Limb (tissue), 2 donors: ENCODE data around the gene P3H2.

Experiments
- DNase-seq, 2 donors: peaks; one replicate each; pipeline ENCODE4 v3.0.0-alpha.2; 2016; ENCODE audit errors: extremely low spot score in 2 of 2

Gene P3H2

GRCh38 chr3:189947948-189948723 is 172.6 kb downstream of the P3H2 start:
- peak in 1 of 2 donors; percentile 20 for DNase-seq

GRCh38 chr3:189947068-189947467 is 173.6 kb downstream of the P3H2 start:
- no peak for DNase-seq

DNA sequence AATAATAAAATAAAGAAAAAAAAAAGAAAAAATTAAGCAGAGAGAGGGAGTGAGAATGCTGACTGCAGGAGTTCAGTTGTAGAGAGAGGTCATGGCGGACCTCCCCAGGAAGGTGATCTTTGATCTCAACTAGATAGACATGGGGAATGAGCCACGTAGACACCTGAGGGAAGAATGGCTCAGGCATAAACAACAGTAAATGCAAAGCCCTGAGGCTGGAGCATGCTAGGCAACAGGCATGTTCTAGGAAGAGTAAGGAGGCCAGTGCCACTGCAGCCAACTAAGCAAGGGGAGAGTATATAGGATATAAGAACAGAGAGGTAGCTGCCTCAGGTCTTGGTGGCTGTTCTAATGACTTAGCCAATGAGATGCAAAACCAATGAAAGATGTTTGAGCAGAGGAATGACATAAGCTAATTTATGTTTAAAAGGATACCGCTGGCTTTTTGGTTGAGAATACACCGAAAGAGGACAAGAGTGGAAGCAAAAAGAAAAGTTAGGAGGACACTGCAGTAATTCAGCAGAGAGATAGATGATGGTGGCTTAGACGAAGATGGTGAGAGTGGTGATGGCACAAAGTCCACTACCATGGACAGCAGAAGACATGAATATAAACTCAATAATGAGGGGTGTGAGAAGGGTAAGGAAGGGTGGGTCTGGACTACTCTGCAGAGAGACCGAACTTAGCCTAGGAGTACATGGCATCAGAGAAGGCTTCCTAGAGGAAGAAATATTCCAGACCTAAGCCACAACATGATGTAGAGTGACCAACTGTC is 174.6 kb downstream of the P3H2 start:
- no peak for DNase-seq

DNA sequence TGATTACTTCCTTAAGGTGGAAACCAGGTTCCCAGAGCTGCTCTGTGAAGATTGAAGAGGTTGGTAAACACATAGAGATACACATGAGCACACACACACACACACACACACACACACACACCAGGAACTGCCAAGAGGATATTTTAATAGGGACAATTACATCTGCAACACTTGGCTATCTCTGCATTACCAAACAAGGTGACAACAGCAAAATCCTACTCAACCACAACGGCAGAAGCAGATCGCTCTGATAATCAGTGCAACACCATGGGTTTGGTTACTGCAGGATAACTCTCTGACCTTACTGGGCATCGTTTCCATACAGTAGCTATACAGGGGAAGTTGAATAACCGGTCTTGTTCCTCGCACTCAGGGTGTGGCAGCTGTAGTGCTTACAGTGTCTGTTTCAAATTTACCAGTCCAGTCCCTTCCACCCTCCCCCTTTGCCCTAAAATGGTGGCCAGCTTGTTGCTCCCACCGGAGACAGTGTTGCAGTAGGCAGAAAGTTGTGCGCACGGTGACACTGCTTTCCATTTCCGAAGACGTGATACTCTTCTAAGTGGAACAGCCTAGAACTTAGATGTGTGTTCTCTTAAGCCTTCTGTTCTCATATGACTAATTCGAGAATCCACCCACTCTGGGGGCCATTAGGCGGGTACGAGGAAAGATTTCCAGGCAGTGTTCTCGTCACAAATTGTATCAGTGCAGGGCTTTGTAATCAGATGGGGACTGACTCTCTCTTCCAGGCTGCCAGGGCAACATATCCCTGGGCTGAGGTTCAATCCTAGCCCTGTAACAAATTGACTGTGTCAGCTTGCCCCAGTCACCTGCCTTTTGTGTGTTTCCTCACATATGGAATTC is 176.2 kb downstream of the P3H2 start:
- no peak for DNase-seq

- no peak for DNase-seq
These were observed 177.7 kb downstream of the P3H2 start for GRCh38 chr3:189942948-189943347.

DNA sequence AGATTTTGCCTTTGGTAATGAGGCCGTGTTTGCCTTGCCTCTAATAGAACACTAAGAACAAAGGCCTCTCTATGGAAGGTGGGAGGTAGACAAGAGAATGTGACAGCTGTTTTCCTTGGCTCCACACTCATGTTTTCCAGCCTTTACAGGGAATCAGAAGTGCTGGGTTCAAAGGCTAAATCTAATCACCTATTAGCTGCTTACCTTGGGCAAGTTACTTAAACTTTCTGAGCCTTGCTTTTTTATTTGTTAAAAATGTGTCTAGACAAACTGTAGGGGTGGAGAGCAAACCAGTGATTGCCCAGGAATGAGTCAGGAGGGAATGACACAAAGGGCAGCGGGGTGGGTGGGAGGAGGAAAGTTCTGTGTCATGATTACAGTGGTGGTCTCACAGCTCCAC is 179.0 kb downstream of the P3H2 start:
- DNase-seq, result no peak

DNA sequence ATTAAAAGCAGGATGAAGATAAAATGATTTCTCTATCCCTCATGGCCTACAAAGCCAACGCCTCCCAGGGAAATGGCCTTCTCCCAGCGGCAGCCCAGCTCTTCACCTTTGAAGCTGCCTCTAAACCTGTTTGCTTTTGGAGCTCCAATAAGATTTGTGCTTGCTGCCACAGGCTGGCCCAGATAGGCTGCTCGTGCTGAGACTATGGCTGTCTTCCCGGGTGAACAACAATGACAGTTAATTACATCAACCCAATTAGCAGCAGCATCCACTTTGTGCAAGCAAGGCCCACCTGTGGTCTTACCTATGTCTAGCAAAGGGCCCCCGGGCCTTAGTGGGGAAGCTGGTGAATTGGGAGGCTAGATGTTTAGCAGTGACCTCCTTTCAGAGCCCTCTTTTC is 179.6 kb downstream of the P3H2 start:
- DNase-seq, result no peak

GRCh38 chr3:189937302-189938127 is 183.2 kb downstream of the P3H2 start:
- DNase-seq, result no peak

GRCh38 chr3:189936201-189936945 is 184.3 kb downstream of the P3H2 start:
- no peak for DNase-seq

- no peak for DNase-seq
These were observed 192.5 kb downstream of the P3H2 start for GRCh38 chr3:189927975-189928895.

DNA sequence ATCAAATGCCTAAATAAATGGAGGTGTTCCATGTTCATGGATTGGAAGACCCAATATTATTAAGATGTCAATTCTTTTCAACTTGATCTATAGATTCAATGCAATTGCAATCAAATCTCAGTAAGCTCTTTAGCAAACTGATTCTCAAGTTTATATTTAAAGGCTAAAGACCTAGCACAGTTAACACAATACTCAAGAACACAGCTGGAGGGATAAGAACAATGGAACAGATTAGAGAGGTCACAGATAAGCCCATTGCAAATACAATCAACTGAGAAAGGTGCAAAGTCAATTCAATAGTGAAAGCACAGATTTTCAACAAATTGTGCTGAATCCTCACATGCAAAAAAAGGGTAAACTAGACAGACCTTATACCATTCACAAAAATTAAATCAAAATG is 198.9 kb downstream of the P3H2 start:
- DNase-seq, result no peak

GRCh38 chr3:189914799-189915198 is 205.9 kb downstream of the P3H2 start:
- DNase-seq, result no peak

DNA sequence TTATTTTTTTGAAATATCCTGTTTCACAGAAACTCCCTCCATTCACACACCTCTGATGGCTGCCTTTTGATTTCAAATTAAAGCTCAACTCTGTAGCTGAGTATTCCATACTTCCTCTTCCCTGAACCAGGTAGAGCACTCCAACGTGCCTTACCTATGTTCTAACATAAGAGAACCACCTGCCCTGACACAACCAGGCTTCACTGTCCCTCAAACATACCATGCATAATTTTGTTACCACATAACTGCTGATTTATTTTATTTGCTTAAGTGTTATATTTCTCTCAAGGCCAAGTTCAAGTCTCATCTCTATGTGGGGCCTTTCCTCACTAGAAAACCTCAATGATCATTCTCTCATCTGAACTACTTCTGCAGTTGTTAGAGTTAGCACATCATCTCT is 209.7 kb downstream of the P3H2 start:
- DNase-seq, result no peak

- DNase-seq, result no peak
These were observed 211.1 kb downstream of the P3H2 start for GRCh38 chr3:189909573-189909972.

- DNase-seq, result no peak
These were observed 211.6 kb downstream of the P3H2 start for GRCh38 chr3:189909139-189909538.

DNA sequence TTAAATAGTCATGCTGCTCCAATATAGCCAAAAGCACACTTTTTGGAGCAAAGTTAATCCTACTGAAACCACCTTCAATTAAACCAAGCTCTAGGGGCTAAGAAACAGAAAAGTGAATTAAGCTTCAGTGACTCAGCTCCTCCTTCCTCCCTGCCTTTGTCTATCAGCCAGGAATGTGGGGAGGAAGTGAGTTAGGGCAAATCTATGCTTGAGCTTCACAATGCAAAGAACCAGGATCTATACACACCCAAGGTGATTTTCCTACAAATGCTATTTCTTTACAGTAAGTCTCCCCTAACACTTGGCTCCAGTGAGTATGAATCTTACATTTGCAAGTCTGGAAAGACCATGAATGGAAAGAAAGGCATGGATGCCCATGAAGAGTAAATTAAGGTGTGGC is 212.1 kb downstream of the P3H2 start:
- DNase-seq, result no peak

DNA sequence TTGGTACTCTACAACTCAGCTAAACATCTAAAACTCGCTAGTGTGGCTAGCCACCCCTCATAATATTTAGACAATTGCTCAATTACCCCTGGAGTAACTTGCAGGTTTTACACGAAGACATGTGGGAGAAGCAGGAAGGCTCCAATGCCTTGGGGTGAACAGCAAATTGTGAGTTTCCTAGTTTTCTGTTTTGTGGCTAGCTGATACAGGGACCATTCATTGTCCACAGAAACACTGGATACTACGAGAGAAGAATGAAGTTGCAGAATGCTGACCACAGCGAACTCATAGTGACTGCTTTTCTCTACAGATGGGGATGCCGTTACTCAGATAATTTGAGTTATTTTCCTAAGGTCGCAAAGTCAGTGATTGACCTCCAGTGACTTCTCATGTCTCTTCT is 212.9 kb downstream of the P3H2 start:
- no peak for DNase-seq
